Peyer's patch (tissue), 4 donors: Measurements from ENCODE around the gene FBL. TPM values are rescaled to one million over a fixed set of nuclear protein-coding genes. Genes with fewer than 3 reads are reported as not detected.

Experiments used
- DNase-seq, 3 donors: peaks; one replicate each; pipeline ENCODE4 v3.0.0-alpha.2; 2017 to 2019
- H3K27ac ChIP-seq, 4 donors: fragments of 200-600 bp; sonication (generic); one replicate each; pipeline ENCODE4 v1.5.1; 2016 to 2019
- H3K27me3 ChIP-seq, 2 donors: fragments of 200-600 bp; sonication (generic); one replicate each; pipeline ENCODE4 v1.5.1; 2019
- H3K36me3 ChIP-seq, 3 donors: fragments of 200-600 bp; sonication (generic); one replicate each; pipeline ENCODE4 v1.5.1; 2016 to 2019
- H3K4me1 ChIP-seq, 4 donors: fragments of 200-600 bp; sonication (generic); one replicate each; pipeline ENCODE4 v1.5.1; 2016 to 2019
- H3K4me3 ChIP-seq, 4 donors: fragments of 200-600 bp; sonication (generic); 1 replicate in 3 of 4; 2 replicates in 1 of 4; pipeline ENCODE4 v1.5.1; 2016 to 2019; ENCODE audit warnings: mild to moderate bottlenecking in 1 of 4
- H3K9me3 ChIP-seq, 4 donors: fragments of 200-600 bp; sonication (generic); one replicate each; pipeline ENCODE4 v1.5.1; 2016 to 2019; ENCODE audit warnings: mild to moderate bottlenecking in 1 of 4
- POLR2A ChIP-seq, 2 donors: fragments of 450-650 bp; IDR thresholded peaks; one replicate each; pipeline ENCODE4 v1.5.1; 2017; ENCODE audit warnings: antibody characterized with exemption in 2 of 2, mild to moderate bottlenecking in 2 of 2, moderate library complexity in 2 of 2
- total RNA-seq, 4 donors: library from RNA; depleted of rRNA; stranded (reverse); fragments of >200 nt; gene quantifications; one replicate each; pipeline ENCODE4 v1.1.0, GENCODE V29; 2016
- TF ChIP-seq, protein P1 (sequence below), 6 experiments: fragments of 450-650 bp in 4 of 6; fragments of 200-600 bp in 2 of 6; sonication (generic) in 1 of 6; IDR thresholded peaks; one replicate each; pipeline ENCODE4 v1.5.1; 2017 to 2019; ENCODE audit warnings: antibody characterized with exemption in 6 of 6, mild to moderate bottlenecking in 3 of 6, moderate library complexity in 1 of 6

Gene FBL
- total RNA-seq, 4 donors from 2014 or later: 42.4 to 206 (median 103) TPM

GRCh38 chr19:39858541-39858940 lies 12.4 kb upstream of the FBL start:
- H3K36me3 ChIP-seq: no peaks in the 10 kb centered on the region
- no peaks in the 10 kb centered on the region for H3K9me3 ChIP-seq
- H3K4me1 ChIP-seq: no peaks in the 10 kb centered on the region
- TF ChIP-seq POLR2A (IDR thresholded peaks at IDR 0.05): no peak
- TF ChIP-seq, protein P1, sequence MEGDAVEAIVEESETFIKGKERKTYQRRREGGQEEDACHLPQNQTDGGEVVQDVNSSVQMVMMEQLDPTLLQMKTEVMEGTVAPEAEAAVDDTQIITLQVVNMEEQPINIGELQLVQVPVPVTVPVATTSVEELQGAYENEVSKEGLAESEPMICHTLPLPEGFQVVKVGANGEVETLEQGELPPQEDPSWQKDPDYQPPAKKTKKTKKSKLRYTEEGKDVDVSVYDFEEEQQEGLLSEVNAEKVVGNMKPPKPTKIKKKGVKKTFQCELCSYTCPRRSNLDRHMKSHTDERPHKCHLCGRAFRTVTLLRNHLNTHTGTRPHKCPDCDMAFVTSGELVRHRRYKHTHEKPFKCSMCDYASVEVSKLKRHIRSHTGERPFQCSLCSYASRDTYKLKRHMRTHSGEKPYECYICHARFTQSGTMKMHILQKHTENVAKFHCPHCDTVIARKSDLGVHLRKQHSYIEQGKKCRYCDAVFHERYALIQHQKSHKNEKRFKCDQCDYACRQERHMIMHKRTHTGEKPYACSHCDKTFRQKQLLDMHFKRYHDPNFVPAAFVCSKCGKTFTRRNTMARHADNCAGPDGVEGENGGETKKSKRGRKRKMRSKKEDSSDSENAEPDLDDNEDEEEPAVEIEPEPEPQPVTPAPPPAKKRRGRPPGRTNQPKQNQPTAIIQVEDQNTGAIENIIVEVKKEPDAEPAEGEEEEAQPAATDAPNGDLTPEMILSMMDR (IDR thresholded peaks at IDR 0.05): no peak
- DNase-seq: peak in 1 of 3 donors; percentile 75
- H3K27ac ChIP-seq: no peak overlapping the region
- H3K4me3 ChIP-seq: no peak overlapping the region
- H3K27me3 ChIP-seq: no peaks in the 10 kb centered on the region

GRCh38 chr19:39852882-39853281 lies 6.7 kb upstream of the FBL start:
- Histone ChIP-seq H3K36me3 (no peaks in the 10 kb centered on the region), H3K4me1 (no peaks in the 10 kb centered on the region), H3K27ac (no peak overlapping the region), H3K4me3 (no peak overlapping the region), H3K9me3 (no peaks in the 10 kb centered on the region), H3K27me3 (no peaks in the 10 kb centered on the region)
- TF ChIP-seq POLR2A (IDR thresholded peaks at IDR 0.05): no peak
- TF ChIP-seq, protein P1 (IDR thresholded peaks at IDR 0.05): no peak
- DNase-seq: no peak

GRCh38 chr19:39850892-39851291 lies 4.7 kb upstream of the FBL start:
- no peaks in the 10 kb centered on the region for H3K36me3 ChIP-seq
- H3K27ac ChIP-seq: no peak overlapping the region
- H3K27me3 ChIP-seq: no peaks in the 10 kb centered on the region
- DNase-seq: no peak
- H3K4me3 ChIP-seq: no peak overlapping the region
- peaks cover 0 to 8% (median 0%) of the 10 kb centered on the region in 4 donors for H3K4me1 ChIP-seq
- H3K9me3 ChIP-seq: no peaks in the 10 kb centered on the region
- TF ChIP-seq POLR2A (IDR thresholded peaks at IDR 0.05): no peak
- TF ChIP-seq, protein P1 (IDR thresholded peaks at IDR 0.05): no peak

DNA sequence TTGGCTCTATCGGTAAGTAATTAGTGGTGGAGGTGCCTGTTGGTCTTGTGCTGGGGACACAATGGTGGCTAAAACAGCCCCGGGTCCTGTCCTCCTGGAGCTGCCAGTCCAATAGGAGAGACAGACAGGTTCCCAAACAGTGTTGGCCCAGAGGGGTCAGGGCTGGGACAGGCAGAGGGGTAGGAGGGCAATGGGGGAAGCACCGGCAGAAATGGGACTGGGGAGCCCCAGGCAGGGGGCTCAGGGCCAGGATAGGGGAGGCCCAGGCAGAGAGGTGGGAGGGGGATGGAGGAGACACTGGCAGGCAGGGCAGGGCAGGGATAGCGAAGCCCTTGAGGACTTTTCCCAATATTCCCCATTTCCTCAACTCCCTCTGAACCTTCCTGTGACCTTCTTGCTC lies 2.2 kb upstream of the FBL start:
- DNase-seq: no peak
- TF ChIP-seq, protein P1 (IDR thresholded peaks at IDR 0.05): no peak
- no peak for TF ChIP-seq POLR2A (IDR thresholded peaks at IDR 0.05)
- no peaks in the 10 kb centered on the region for H3K9me3 ChIP-seq
- no peaks in the 10 kb centered on the region for H3K27me3 ChIP-seq
- H3K27ac ChIP-seq: no peak overlapping the region
- H3K4me3 ChIP-seq: no peak overlapping the region
- no peaks in the 10 kb centered on the region for H3K36me3 ChIP-seq
- peaks cover 0 to 24% (median 7%) of the 10 kb centered on the region in 4 donors for H3K4me1 ChIP-seq

DNA sequence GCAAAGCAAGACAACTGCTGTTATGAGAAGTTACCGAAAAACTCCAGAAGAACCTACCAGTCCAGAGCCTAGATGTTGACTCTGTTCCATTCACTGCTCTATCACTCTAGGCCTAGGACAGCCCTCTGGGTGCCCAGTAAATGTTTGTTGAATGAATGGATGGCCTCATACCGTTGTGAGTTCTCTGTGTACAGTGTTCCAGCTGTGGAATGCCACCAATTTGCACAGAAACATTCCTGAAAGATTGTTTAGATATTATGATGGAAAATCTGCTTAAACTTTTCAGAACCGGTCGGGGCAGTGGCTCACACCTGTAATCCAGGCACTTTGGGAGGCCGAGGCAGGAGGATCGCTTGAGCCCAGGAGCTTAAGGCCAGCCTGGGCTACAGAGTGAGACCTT lies 1.3 kb upstream of the FBL start:
- Histone ChIP-seq H3K27ac (no peak overlapping the region), H3K36me3 (no peaks in the 10 kb centered on the region), H3K27me3 (no peaks in the 10 kb centered on the region), H3K4me3 (no peak overlapping the region), H3K9me3 (no peaks in the 10 kb centered on the region), H3K4me1 (peaks cover 0 to 31% (median 9%) of the 10 kb centered on the region in 4 donors)
- no peak for DNase-seq
- TF ChIP-seq, protein P1 (IDR thresholded peaks at IDR 0.05): no peak
